Measurements from ENCODE around the gene IQCK. TPM values are rescaled to one million over a fixed set of nuclear protein-coding genes. Genes with fewer than 3 reads are reported as not detected.

IQCK gene
- polyA plus RNA-seq, 1 experiment: 4.5 TPM

GRCh38 chr16:19700319-19700781, 17.7 kb upstream of the IQCK start:
- ChIA-PET CTCF (interaction anchor here (1.6 kb wide), 1 partner anchor 186 kb away, joined by 5 read pairs; no protein-coding TSS in a partner anchor), POLR2A (interaction anchor here (0.6 kb wide), 1 partner anchor 34 kb away, joined by 18 read pairs; no protein-coding TSS in a partner anchor)
- Histone ChIP-seq H3K36me3 (ENCODE audit: control insufficient read depth, insufficient read depth, low read length) (peaks cover 1% of the 10 kb centered on the region; the same call in 1 of the 2 replicates), H3K4me3 (ENCODE audit: low read depth, low read length) (no peak overlapping the region), H3K27me3 (ENCODE audit: control insufficient read depth, insufficient read depth, low read length) (no peaks in the 10 kb centered on the region)
- no peak for TF ChIP-seq CTCF (IDR thresholded peaks at IDR 0.05; ENCODE audit: insufficient read depth, low read depth, low read length)
- DNase-seq (ENCODE audit: low read depth): no peak

- Histone ChIP-seq H3K27me3 (ENCODE audit: control insufficient read depth, insufficient read depth, low read length) (no peaks in the 10 kb centered on the region), H3K36me3 (ENCODE audit: control insufficient read depth, insufficient read depth, low read length) (peaks cover 4% of the 10 kb centered on the region; the same call in 1 of the 2 replicates), H3K4me3 (ENCODE audit: low read depth, low read length) (no peak overlapping the region)
- TF ChIP-seq CTCF (IDR thresholded peaks at IDR 0.05; ENCODE audit: insufficient read depth, low read depth, low read length): no peak
- CTCF ChIA-PET: no interaction called here
- POLR2A ChIA-PET: no interaction called here
- DNase-seq (ENCODE audit: low read depth): no peak
Observed at GRCh38 chr16:19701091-19701490, 17.0 kb upstream of the IQCK start.

DNA sequence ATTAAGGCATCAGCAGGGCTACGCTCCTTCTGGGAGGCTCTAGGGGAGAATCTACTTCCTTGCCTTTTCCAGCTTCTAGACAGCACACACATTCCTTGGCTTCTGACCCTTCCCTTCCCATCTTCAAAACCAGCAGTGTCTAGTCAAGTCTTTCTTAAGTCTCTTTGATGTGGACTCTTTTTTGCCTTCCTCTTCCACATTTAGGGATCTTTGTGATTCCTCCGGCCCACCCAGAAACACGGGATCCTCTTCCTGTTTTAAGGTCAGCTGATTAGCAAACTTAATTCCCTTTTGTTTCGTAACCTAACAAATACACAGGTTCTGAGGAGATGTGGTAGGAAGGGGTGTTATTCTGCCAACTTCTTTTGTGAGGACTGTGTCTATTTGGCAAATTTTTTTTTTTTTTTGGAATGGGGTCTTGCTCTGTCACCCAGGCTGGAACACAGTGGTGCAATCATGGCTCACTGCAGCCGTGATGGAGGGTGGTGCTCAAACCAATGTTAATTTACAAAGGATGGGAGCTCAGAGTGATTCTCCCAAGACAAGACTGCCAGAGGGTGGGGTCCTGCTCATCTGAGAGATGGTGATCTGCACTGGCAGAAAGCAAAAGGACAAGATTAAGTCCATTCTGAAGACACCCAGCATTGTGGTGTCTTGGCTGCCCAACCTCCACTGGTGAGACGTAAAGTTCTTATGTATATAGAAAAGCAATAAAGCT, 14.7 kb upstream of the IQCK start:
- CTCF ChIA-PET: interaction anchor here (0.7 kb wide), 1 partner anchor 130 kb away, joined by 4 read pairs; no protein-coding TSS in a partner anchor
- peaks cover 2% of the 10 kb centered on the region; the same call in 1 of the 2 replicates for H3K36me3 ChIP-seq (ENCODE audit: control insufficient read depth, insufficient read depth, low read length)
- POLR2A ChIA-PET: no interaction called here
- H3K27me3 ChIP-seq (ENCODE audit: control insufficient read depth, insufficient read depth, low read length): no peaks in the 10 kb centered on the region
- DNase-seq (ENCODE audit: low read depth): no peak
- no peak overlapping the region for H3K4me3 ChIP-seq (ENCODE audit: low read depth, low read length)
- TF ChIP-seq CTCF (IDR thresholded peaks at IDR 0.05; ENCODE audit: insufficient read depth, low read depth, low read length): no peak

- ChIA-PET POLR2A (no interaction called here), CTCF (interaction anchor here (1.0 to 1.6 kb wide), 2 partner anchors 8 to 14 kb away, joined by 3 to 4 read pairs; partner anchors contain the start of genes IQCK and KNOP1)
- Histone ChIP-seq H3K36me3 (ENCODE audit: control insufficient read depth, insufficient read depth, low read length) (peaks cover 4% of the 10 kb centered on the region; the same call in 1 of the 2 replicates), H3K4me3 (ENCODE audit: low read depth, low read length) (no peak overlapping the region), H3K27me3 (ENCODE audit: control insufficient read depth, insufficient read depth, low read length) (no peaks in the 10 kb centered on the region)
- TF ChIP-seq CTCF (IDR thresholded peaks at IDR 0.05; ENCODE audit: insufficient read depth, low read depth, low read length): no peak
- no peak for DNase-seq (ENCODE audit: low read depth)
Observed at GRCh38 chr16:19704321-19705145, 13.5 kb upstream of the IQCK start.

- H3K27me3 ChIP-seq (ENCODE audit: control insufficient read depth, insufficient read depth, low read length): no peaks in the 10 kb centered on the region
- no peak for TF ChIP-seq CTCF (IDR thresholded peaks at IDR 0.05; ENCODE audit: insufficient read depth, low read depth, low read length)
- H3K36me3 ChIP-seq (ENCODE audit: control insufficient read depth, insufficient read depth, low read length): peaks cover 4% of the 10 kb centered on the region
- H3K4me3 ChIP-seq (ENCODE audit: low read depth, low read length): no peak overlapping the region
- DNase-seq (ENCODE audit: low read depth): no peak
- CTCF ChIA-PET: interaction anchor here (1.0 to 1.6 kb wide), 2 partner anchors 9 to 13 kb away, joined by 3 to 4 read pairs; partner anchors contain the start of genes IQCK and KNOP1
- POLR2A ChIA-PET: no interaction called here
Observed at GRCh38 chr16:19705146-19705501, 12.9 kb upstream of the IQCK start.

All from BJ (cell line).